Measurements from ENCODE around the gene TBX1. TPM values are rescaled to one million over a fixed set of nuclear protein-coding genes. Genes with fewer than 3 reads are reported as not detected.

TBX1 gene
- total RNA-seq, 1 experiment from 2014 or later: 3.9 TPM

DNA sequence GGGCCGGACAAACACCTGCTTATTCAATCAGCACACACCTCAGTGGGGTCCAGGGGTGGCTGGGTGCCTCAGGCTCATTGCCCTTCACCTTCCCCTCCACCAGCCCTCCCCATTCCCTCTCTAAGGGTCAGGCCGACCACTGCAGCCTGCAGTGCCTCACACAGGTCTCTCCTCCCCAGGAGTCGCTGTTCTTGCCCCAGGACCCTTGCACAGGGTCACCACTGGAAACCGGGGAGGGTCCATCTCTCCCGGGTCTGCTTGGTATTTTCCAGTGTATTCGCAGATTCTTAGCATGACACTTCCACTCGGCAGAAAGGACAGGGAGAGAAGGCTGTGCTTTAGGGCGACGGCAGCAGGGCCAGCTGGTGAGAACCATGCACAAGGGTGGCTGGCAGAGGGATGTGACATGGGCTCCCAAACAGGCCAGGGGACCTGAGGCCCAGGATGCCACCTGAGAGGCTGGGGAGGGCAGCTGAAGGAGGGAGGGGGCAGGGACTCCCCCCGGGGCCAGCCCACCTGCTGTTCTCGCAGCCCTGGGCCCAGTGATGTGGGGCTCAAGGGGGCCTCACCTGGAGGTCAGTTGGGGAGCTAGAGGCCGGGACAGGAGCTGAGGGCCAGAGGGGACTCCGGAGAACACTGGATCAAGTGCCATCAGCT lies 16.1 kb upstream of the TBX1 start:
- Histone ChIP-seq H3K9me2 (ENCODE audit: insufficient read depth) (no peaks in the 10 kb centered on the region), H3K36me3 (ENCODE audit: control insufficient read depth in 1 of 2, insufficient read depth in 2 of 2, low read length in 2 of 2) (no peaks in the 10 kb centered on the region), H3K79me2 (ENCODE audit: insufficient read depth, low read length) (no peaks in the 10 kb centered on the region), H3K4me1 (ENCODE audit: control insufficient read depth in 1 of 2, insufficient read depth in 2 of 2, low read length in 2 of 2) (no peaks in the 10 kb centered on the region), H3K4me2 (ENCODE audit: low read length) (no peak overlapping the region), H3K27me3 (ENCODE audit: insufficient read depth, low read length) (no peaks in the 10 kb centered on the region), H3K4me3 (replicated peaks in 1 of 2; ENCODE audit: low read depth in 1 of 2, low read length in 2 of 2) (no peak overlapping the region), H3K9ac (ENCODE audit: low read length) (no peak overlapping the region), H4K20me1 (ENCODE audit: insufficient read depth) (no peaks in the 10 kb centered on the region), H2AFZ (ENCODE audit: low read depth, low read length, poor library complexity, severe bottlenecking) (no peak overlapping the region), H3K9me3 (ENCODE audit: control insufficient read depth in 1 of 2, insufficient read depth in 1 of 2, low read depth in 1 of 2, low read length in 2 of 2) (no peaks in the 10 kb centered on the region), H3K27ac (ENCODE audit: low read depth, low read length) (no peak overlapping the region)
- DNase-seq (ENCODE audit: low read depth, low spot score) (no peak), ATAC-seq (no peak)
- CTCF ChIA-PET: no interaction called here
- POLR2A ChIA-PET: no interaction called here
- RAD21 ChIA-PET (ENCODE audit: low non-redundant PET in 1 of 2, low total read pairs in 2 of 2, uncharacterized antibody in 2 of 2, unreplicated experiment in 2 of 2): no interaction called here
- TF ChIP-seq JUND (IDR thresholded peaks at IDR 0.05) (no peak), YY1 (IDR thresholded peaks at IDR 0.05; ENCODE audit: extremely low read depth, insufficient replicate concordance, low read depth, low read length) (no peak), TCF7L2 (IDR thresholded peaks at IDR 0.05; ENCODE audit: borderline replicate concordance, extremely low read depth, insufficient read depth, insufficient read length) (no peak), SIN3A (IDR thresholded peaks at IDR 0.05; ENCODE audit: low read depth) (no peak), POLR2A (IDR thresholded peaks at IDR 0.05; ENCODE audit: borderline replicate concordance, extremely low read depth, insufficient read depth, insufficient read length) (no peak), POLR2AphosphoS5 (IDR thresholded peaks at IDR 0.05; ENCODE audit: low read depth, low read length) (no peak), FOSL1 (IDR thresholded peaks at IDR 0.05; ENCODE audit: low read depth) (no peak), ZFX (IDR thresholded peaks at IDR 0.05) (no peak)
- TF ChIP-seq, protein P1, sequence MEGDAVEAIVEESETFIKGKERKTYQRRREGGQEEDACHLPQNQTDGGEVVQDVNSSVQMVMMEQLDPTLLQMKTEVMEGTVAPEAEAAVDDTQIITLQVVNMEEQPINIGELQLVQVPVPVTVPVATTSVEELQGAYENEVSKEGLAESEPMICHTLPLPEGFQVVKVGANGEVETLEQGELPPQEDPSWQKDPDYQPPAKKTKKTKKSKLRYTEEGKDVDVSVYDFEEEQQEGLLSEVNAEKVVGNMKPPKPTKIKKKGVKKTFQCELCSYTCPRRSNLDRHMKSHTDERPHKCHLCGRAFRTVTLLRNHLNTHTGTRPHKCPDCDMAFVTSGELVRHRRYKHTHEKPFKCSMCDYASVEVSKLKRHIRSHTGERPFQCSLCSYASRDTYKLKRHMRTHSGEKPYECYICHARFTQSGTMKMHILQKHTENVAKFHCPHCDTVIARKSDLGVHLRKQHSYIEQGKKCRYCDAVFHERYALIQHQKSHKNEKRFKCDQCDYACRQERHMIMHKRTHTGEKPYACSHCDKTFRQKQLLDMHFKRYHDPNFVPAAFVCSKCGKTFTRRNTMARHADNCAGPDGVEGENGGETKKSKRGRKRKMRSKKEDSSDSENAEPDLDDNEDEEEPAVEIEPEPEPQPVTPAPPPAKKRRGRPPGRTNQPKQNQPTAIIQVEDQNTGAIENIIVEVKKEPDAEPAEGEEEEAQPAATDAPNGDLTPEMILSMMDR (IDR thresholded peaks at IDR 0.05 in 2 of 3, conservative IDR thresholded peaks at IDR 0.05 in 1 of 3; ENCODE audit: borderline replicate concordance in 1 of 3, insufficient read depth in 1 of 3, low read depth in 2 of 3, low read length in 2 of 3): no peak
- TF ChIP-seq, protein P2, sequence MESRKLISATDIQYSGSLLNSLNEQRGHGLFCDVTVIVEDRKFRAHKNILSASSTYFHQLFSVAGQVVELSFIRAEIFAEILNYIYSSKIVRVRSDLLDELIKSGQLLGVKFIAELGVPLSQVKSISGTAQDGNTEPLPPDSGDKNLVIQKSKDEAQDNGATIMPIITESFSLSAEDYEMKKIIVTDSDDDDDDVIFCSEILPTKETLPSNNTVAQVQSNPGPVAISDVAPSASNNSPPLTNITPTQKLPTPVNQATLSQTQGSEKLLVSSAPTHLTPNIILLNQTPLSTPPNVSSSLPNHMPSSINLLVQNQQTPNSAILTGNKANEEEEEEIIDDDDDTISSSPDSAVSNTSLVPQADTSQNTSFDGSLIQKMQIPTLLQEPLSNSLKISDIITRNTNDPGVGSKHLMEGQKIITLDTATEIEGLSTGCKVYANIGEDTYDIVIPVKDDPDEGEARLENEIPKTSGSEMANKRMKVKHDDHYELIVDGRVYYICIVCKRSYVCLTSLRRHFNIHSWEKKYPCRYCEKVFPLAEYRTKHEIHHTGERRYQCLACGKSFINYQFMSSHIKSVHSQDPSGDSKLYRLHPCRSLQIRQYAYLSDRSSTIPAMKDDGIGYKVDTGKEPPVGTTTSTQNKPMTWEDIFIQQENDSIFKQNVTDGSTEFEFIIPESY (IDR thresholded peaks at IDR 0.05; ENCODE audit: extremely low read depth, insufficient replicate concordance, low read length): no peak
- TF ChIP-seq, protein P3, sequence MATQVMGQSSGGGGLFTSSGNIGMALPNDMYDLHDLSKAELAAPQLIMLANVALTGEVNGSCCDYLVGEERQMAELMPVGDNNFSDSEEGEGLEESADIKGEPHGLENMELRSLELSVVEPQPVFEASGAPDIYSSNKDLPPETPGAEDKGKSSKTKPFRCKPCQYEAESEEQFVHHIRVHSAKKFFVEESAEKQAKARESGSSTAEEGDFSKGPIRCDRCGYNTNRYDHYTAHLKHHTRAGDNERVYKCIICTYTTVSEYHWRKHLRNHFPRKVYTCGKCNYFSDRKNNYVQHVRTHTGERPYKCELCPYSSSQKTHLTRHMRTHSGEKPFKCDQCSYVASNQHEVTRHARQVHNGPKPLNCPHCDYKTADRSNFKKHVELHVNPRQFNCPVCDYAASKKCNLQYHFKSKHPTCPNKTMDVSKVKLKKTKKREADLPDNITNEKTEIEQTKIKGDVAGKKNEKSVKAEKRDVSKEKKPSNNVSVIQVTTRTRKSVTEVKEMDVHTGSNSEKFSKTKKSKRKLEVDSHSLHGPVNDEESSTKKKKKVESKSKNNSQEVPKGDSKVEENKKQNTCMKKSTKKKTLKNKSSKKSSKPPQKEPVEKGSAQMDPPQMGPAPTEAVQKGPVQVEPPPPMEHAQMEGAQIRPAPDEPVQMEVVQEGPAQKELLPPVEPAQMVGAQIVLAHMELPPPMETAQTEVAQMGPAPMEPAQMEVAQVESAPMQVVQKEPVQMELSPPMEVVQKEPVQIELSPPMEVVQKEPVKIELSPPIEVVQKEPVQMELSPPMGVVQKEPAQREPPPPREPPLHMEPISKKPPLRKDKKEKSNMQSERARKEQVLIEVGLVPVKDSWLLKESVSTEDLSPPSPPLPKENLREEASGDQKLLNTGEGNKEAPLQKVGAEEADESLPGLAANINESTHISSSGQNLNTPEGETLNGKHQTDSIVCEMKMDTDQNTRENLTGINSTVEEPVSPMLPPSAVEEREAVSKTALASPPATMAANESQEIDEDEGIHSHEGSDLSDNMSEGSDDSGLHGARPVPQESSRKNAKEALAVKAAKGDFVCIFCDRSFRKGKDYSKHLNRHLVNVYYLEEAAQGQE (IDR thresholded peaks at IDR 0.05; ENCODE audit: low read depth): no peak
- intact Hi-C loops (cut with micrococcal nuclease): no loop called here
- no TSS peak for BruUV-seq (replicated peaks)

All from HCT116 (cell line).